Stimulated activated CD4-positive, alpha-beta T cell treated with anti-CD3 and anti-CD28 coated beads, Interleukin-1b, Interleukin-23, amount 100 ng/mL, for 1 hour (primary cell): ENCODE measurements around the gene SCD.

Experiments
- DNase-seq, 2 donors: peaks; one replicate each; pipeline ENCODE4 v3.0.0-alpha.2; 2020; ENCODE audit warnings: low read depth in 2 of 2

Gene SCD

DNA sequence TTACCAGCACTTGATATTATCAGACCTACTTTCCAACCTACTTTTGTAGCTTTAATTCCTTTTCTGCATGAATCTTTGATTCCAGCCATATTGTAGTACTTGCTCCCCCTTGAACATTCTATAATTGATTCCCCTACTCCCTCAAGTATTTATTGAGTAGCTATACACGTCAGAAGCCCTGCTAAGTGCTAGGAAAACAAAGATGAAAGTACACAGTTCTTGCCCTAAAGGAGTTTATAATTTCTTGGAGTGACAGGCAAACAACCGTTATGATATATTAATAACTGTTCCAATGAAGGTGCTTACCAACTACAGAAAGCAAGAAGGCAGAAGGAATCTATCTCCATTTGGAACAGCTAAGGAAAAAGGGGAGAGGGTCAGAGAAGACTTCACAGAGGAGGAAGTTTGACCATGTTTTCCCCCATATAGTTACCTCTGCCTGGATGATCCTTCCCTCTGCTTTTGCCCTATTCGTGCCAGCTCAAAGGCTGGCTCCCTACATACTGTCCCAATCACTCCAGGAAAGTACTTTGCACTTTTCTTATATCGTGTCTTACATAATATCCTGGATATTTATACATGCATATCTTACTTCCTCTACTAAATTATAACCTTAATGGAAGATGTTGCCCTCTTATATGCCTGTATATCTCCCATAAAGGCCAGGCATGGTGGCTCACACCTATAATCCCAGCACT is 54.7 kb downstream of the SCD start:
- DNase-seq: no peak

DNA sequence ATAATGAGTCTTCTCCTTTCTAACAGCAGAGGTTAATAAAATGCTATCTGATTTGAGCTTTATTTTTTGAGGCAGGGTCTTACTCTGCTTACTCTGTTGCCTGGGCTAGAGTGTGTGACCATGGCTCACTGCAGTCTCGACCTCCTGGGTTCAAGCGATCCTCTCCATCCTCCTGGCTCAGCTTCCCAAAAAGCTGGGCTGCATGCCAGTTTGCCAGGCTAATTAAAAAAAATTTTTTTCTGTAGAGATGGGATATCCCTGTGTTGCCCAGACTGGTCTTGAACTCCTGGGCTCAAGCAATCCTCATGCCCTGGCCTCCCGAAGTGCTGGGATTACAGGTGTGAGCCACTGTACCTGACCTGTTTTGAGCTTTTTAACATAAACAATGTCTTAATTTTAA is 56.7 kb downstream of the SCD start:
- DNase-seq: no peak

DNA sequence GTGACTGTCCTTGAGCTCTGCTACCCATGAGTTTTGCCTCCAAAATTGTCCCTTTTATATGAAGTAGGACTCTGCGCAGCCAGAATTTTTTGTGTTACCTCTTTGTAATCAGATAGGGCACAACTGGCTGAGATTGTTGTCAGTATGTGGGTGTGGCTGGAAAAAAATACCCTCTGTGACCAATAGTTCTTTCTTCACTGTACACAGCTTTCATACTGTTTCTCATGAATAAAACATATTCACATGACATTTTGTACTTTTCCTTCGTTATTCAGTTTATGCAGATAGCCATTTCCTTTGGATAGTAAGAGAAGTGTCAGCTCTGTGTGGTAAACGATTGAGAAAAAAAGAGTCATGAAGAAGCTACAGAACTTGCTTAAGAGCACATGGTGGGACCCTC is 66.1 kb downstream of the SCD start:
- DNase-seq: no peak
